HG02642 (cell line): ENCODE results near the gene CNGA2.

Experiments used
- ATAC-seq: cut with Tn5 transposase; IDR thresholded peaks from one replicate; pipeline ENCODE4 v1.9.1; 2021; ENCODE audit warnings: mild to moderate bottlenecking; ENCODE audit not compliant: unreplicated experiment, poor library complexity

The CNGA2 gene

DNA sequence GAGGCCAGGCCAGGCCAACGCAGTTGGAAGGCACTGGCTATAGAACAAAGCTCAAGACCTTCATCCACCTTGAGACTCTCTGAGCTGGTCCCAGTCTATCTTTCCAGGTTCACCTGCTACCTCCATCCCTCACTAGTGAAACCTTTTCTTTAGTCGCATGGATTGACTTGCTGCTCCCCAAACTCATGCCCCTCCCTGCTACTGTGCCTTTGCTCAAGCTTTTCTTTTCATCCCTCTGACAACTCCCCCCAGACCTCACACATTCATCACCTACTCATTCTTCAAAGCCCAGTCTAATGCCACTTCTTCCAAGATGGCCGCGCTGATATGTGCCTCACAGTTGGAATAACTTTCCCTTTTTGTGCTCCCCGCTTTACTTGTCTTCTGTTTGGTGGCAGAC lies 58.0 kb downstream of the CNGA2 start:
- ATAC-seq: no peak

GRCh38 chrX:151793886-151794285 lies 59.3 kb downstream of the CNGA2 start:
- no peak for ATAC-seq
